SU-DHL-6 (cell line): ENCODE data around the gene DEDD2.

Experiments used
- H2AFZ ChIP-seq: fragments of 200-600 bp; sonication (generic); 2 replicates; pipeline ENCODE4 v1.6.1; 2014; ENCODE audit warnings: low read depth, mild to moderate bottlenecking, moderate library complexity, mixed read lengths, antibody characterized with exemption, low read length; ENCODE audit not compliant: severe bottlenecking
- H3F3A ChIP-seq: fragments of 200-600 bp; shearing (Covaris generic); 2 replicates; pipeline ENCODE4 v1.6.0; 2016; ENCODE audit warnings: antibody characterized with exemption, mild to moderate bottlenecking; ENCODE audit not compliant: insufficient read depth
- H3K27ac ChIP-seq: fragments of 200-600 bp; sonication (generic); 2 replicates; pipeline ENCODE4 v1.5.1; 2016; ENCODE audit warnings: low read depth, mild to moderate bottlenecking, low read length, moderate library complexity, mixed read lengths
- H3K27me3 ChIP-seq: fragments of 200-600 bp; sonication (generic), shearing (Covaris generic); 2 replicates; pipeline ENCODE4 v1.6.0; 2014; ENCODE audit warnings: mild to moderate bottlenecking, low read length
- H3K36me3 ChIP-seq: fragments of 200-600 bp; sonication (generic); 2 replicates; pipeline ENCODE4 v1.6.1; 2014; ENCODE audit warnings: mild to moderate bottlenecking, low read length, mixed read lengths
- H3K4me2 ChIP-seq: fragments of 300-600, 200-600 bp; shearing (Covaris generic), sonication (generic); 2 replicates; pipeline ENCODE4 v1.6.0; 2014; ENCODE audit warnings: low read length, low read depth, mild to moderate bottlenecking; ENCODE audit not compliant: poor library complexity, severe bottlenecking
- H3K4me3 ChIP-seq: fragments of 200-600 bp; sonication (generic); 2 replicates; pipeline ENCODE4 v1.5.1; 2014; ENCODE audit warnings: antibody characterized with exemption, low read length, mild to moderate bottlenecking, mixed read lengths; ENCODE audit not compliant: insufficient read depth, poor library complexity, severe bottlenecking
- H3K79me2 ChIP-seq: fragments of 200-600 bp; sonication (generic); 2 replicates; pipeline ENCODE4 v1.6.1; 2014; ENCODE audit warnings: mild to moderate bottlenecking, low read length, moderate library complexity; ENCODE audit not compliant: insufficient read depth
- H3K9ac ChIP-seq: fragments of 200-600 bp; sonication (generic); 2 replicates; pipeline ENCODE4 v1.7.0; 2014; ENCODE audit warnings: mild to moderate bottlenecking, low read length
- H3K9me2 ChIP-seq: fragments of 200-600 bp; sonication (generic); replicated peaks from 2 replicates; pipeline ENCODE4 v1.6.1; 2014; ENCODE audit warnings: low read length; ENCODE audit not compliant: insufficient read depth
- H3K9me3 ChIP-seq: fragments of 200-600 bp; sonication (generic); 2 replicates; pipeline ENCODE4 v1.6.1; 2014; ENCODE audit warnings: low read length, mixed read lengths; ENCODE audit not compliant: insufficient read depth
- H4K20me1 ChIP-seq: fragments of 200-600 bp; sonication (generic); 2 replicates; pipeline ENCODE4 v1.6.1; 2014; ENCODE audit warnings: low read depth, mild to moderate bottlenecking, antibody characterized with exemption, low read length, moderate library complexity, mixed read lengths
- EZH2phosphoT487 ChIP-seq: fragments of 200-600 bp; sonication (generic), shearing (Covaris generic); conservative IDR thresholded peaks from 2 replicates; pipeline ENCODE4 v1.6.1; 2018; ENCODE audit warnings: mild to moderate bottlenecking, antibody characterized with exemption, low read length, moderate library complexity, mixed read lengths
- TF ChIP-seq, protein P1 (sequence below): fragments of 200-600 bp; sonication (generic); IDR thresholded peaks from one replicate; pipeline ENCODE4 v1.5.1; 2017; ENCODE audit warnings: antibody characterized with exemption, mild to moderate bottlenecking, low read length, moderate library complexity; ENCODE audit not compliant: insufficient read depth, poor library complexity, severe bottlenecking

DEDD2 gene

DNA sequence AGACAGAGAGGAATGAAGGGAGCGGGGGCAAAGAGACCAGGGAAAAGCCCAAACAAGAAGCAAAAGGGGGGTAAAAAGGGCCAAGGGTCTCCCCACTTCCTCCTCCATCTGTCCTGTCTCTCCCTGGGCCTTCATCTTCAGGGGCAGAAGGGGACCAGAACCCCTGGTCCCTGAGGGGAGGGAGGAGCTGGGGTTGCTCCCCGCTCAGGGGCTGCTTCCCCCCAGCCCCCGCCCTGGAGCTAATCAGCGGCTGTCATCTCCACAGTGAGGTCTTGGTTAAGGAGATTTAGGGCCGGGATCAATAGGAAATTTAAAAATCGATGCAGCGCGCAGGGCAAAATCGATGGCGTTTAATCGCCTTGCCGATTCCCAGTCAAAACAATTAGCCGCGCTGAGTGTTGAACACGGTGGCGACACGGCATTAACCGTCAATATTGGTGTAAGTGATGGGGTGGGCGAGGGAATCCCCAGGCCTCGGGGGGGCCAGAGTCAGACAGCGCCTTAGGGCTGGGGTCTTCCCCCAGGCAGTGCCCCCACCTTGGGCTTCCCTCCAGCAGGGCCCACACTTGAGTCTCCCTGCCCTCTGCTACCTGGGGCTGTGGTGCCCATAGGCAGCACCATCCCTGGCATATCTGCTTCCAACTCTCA is 55.7 kb downstream of the DEDD2 start:
- Histone ChIP-seq H3K9me2 (no peaks in the 10 kb centered on the region), H3F3A (no peaks in the 10 kb centered on the region), H4K20me1 (no peaks in the 10 kb centered on the region), H3K27me3 (no peaks in the 10 kb centered on the region), H2AFZ (no peak overlapping the region), H3K36me3 (no peaks in the 10 kb centered on the region), H3K9me3 (no peaks in the 10 kb centered on the region), H3K27ac (no peak overlapping the region), H3K79me2 (no peaks in the 10 kb centered on the region), H3K4me3 (no peak overlapping the region), H3K9ac (no peak overlapping the region), H3K4me2 (no peak overlapping the region)
- no peak for TF ChIP-seq EZH2phosphoT487
- TF ChIP-seq, protein P1, sequence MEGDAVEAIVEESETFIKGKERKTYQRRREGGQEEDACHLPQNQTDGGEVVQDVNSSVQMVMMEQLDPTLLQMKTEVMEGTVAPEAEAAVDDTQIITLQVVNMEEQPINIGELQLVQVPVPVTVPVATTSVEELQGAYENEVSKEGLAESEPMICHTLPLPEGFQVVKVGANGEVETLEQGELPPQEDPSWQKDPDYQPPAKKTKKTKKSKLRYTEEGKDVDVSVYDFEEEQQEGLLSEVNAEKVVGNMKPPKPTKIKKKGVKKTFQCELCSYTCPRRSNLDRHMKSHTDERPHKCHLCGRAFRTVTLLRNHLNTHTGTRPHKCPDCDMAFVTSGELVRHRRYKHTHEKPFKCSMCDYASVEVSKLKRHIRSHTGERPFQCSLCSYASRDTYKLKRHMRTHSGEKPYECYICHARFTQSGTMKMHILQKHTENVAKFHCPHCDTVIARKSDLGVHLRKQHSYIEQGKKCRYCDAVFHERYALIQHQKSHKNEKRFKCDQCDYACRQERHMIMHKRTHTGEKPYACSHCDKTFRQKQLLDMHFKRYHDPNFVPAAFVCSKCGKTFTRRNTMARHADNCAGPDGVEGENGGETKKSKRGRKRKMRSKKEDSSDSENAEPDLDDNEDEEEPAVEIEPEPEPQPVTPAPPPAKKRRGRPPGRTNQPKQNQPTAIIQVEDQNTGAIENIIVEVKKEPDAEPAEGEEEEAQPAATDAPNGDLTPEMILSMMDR, result no peak

DNA sequence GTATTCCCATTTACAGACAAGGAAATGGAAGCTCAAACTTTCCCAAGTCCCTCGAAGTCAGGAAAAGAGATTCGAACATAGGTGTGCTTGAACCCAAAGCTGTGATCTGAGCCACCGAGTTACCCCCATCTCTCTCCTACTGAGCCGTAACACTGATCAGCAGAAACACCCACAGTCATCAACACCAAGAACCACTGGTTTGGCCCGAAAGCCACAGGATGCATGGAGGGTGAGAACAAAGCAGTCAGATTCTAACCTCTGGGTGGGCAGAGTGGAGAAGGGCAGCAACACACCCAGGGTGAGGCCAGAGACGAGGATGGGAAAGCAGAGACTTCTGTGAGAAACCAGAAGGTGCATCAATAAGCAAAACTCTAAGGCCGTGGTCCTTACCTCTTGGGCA is 57.5 kb downstream of the DEDD2 start:
- Histone ChIP-seq H3K9me2 (no peaks in the 10 kb centered on the region), H3K9me3 (no peaks in the 10 kb centered on the region), H2AFZ (no peak overlapping the region), H3K9ac (no peak overlapping the region), H3K79me2 (no peaks in the 10 kb centered on the region), H3K4me3 (no peak overlapping the region), H3K27ac (no peak overlapping the region), H3K36me3 (no peaks in the 10 kb centered on the region), H3K27me3 (no peaks in the 10 kb centered on the region), H3K4me2 (no peak overlapping the region), H4K20me1 (no peaks in the 10 kb centered on the region), H3F3A (no peaks in the 10 kb centered on the region)
- no peak for TF ChIP-seq EZH2phosphoT487
- TF ChIP-seq, protein P1, result no peak

DNA sequence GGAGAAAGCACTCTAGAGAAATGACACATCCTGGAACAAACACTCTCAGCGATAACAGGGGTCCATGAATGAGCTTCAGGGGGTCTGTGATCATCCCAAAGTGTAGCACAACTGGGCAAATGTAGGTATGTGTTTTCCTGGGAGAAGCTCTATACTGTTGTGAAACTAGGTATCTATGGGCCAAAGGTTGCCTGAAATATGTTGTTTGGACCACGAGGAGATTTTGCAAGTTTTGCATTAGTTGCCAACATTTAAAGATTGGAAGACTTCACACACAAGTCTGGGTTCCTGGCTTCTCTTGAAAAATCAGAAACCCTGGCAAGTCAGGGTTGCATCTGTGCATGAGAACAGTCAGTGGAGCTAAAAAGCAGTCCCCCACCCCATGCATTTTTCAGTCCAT is 58.6 kb downstream of the DEDD2 start:
- no peaks in the 10 kb centered on the region for H3K9me3 ChIP-seq
- H3F3A ChIP-seq, result no peaks in the 10 kb centered on the region
- H3K9ac ChIP-seq, result no peak overlapping the region
- H3K9me2 ChIP-seq, result no peaks in the 10 kb centered on the region
- H3K27ac ChIP-seq, result no peak overlapping the region
- H3K27me3 ChIP-seq, result no peaks in the 10 kb centered on the region
- no peak overlapping the region for H2AFZ ChIP-seq
- no peak overlapping the region for H3K4me3 ChIP-seq
- H3K4me2 ChIP-seq, result no peak overlapping the region
- H4K20me1 ChIP-seq, result no peaks in the 10 kb centered on the region
- H3K36me3 ChIP-seq, result no peaks in the 10 kb centered on the region
- no peak for TF ChIP-seq EZH2phosphoT487
- TF ChIP-seq, protein P1, result no peak
- H3K79me2 ChIP-seq, result no peaks in the 10 kb centered on the region
